Activated gamma-delta T cell (primary cell): ENCODE results near the gene COG6.

Source experiments
- DNase-seq: peaks from one replicate; lab custom pipeline; 2025; lab: John Stamatoyannopoulos, UW

COG6 gene

DNA sequence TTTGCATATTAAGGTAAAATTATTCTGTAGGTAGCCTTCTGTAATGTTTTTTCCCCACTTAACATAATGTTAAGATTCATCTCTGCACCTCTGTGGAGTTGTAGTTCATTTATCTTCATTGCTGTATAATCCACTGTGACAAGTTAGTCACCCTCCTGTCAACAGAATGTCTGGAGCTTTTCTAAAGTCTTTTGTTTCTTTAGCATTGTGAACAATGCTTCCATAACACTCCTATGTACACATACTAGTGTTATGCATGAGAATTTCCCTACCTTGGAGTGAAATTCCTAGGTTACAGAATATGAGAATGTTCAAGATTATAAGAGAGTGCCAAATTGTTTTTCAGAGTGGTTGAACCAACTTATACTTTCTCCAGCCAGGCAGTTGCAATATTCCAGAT, 113.5 kb downstream of the COG6 start:
- DNase-seq, result no peak

GRCh38 chr13:39770221-39771090, 115.0 kb downstream of the COG6 start:
- DNase-seq, result no peak

GRCh38 chr13:39773833-39774232, 118.4 kb downstream of the COG6 start:
- no peak for DNase-seq

DNA sequence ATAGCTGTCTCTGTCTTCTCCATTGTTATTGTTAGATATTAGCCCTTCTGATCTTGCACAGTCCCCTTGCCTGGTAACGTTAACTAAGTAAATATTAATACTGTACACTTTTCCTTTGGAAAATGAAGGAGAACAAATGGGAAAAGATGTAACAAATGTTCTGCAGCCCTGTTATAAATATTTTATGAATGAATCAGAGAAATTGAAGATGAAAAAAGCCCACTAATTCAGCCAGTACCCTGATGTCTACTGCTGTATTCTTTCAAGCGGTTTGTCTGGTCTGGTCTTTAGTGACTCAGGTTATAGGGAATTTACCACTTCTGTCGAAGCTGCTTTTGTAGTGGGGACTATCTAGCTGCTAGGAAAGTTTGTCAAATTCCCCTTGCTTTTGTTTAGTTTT, 121.0 kb downstream of the COG6 start:
- DNase-seq, result no peak

- no peak for DNase-seq
Observed at GRCh38 chr13:39777021-39777420, 121.6 kb downstream of the COG6 start.

DNA sequence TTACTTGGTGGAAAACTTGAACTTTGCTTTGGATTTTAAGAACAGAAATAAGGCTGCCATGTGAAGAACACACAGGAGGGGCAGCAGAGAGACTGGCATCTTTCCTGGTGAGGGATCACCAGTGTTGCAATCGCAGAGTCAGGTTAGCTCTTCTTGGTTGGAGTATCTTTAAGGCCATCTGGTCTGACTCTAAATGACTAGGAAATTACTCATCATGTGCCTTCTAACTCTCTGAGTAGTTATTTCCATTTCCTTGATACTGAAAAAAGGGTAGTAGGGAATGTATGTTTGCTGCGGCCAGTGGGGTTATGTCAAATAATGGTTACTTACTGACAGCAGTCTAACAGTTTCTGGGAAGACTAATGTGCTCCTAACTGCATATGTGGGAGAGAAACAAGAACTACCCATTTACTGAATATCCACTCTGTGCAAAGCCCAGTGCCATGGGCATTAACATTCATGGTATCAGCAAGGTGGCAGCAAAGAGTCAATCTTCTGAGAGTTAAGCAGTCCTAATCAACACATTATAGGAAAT, 122.1 kb downstream of the COG6 start:
- no peak for DNase-seq

DNA sequence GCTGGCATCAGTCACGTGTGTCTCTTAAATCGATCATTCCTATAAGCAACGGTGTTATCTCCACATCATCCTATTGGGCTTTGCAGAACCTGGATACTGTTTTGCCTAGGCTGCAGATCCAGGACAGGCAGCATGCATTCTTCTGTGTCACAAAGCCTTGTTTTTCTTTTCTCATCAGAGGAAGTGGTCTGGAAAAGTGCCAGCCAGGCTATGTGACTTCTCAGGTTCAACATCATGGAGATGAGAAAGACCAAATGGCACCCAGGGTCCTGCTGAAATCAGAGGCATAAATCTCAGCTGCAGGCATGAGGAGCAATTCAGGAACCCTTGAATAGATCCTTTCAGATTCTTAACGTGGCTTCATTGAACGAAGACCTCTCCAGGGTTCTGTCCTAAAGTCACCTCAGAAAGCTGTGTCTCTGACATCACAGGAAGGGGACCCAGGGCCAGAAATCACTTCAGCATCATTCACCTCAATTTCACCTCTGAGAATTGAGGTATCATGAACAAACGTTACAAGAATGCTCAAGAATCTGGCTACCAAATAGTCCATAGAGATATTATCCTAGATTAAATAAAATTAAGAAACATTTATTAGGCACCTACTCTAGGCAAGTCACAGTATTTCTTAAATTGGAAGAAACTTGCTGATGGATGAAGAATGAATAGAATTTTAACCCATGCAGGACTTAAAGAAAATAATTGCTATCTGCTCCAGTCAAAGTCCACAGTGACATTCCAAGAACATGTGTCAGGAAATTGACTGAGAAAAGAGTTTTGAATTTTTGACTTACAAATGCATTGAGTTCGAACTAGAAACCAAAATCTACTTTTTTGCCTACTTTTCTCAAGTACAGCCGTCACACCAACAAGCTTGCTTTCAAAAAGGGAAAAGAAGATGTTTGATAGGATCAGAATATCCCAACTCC, 124.1 kb downstream of the COG6 start:
- DNase-seq, result no peak

DNA sequence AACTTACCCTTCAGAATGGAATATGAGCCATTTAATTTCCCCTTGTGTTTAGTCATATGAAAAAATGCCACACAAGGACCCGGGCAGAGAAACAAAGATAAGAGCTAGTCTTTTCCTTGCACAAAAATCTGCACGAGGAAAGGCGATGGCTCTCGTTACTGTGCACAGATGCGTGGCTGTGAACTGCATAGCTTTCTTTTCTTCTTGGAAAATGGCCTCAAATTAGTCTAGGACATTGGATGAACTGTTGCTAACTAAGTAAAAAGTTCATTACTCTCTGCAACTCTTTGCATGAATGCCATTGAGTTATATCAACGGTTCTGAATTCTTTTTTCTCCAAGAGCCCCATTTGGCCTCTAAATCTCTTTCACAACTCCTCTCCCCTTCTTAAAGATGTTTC, 125.2 kb downstream of the COG6 start:
- DNase-seq, result no peak

GRCh38 chr13:39781381-39781780, 125.9 kb downstream of the COG6 start:
- no peak for DNase-seq

DNA sequence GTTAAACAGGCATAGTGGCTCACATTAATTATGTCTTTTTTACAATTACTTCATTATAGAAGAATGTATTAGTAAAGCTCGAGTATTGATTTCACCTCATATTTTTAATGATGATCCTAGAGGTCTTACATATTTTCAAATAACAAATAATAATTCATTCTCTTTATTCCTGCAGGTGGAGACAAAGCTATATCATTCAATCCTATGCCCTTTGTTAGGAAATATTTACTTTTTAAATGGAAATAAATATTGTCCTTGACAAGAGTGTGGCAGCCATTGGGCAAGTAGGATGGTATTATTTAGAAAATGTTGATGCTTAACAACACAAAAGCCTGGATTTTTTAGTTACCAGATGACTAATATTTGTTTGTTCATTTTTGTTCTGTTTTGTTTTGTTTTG, 127.6 kb downstream of the COG6 start:
- no peak for DNase-seq

DNA sequence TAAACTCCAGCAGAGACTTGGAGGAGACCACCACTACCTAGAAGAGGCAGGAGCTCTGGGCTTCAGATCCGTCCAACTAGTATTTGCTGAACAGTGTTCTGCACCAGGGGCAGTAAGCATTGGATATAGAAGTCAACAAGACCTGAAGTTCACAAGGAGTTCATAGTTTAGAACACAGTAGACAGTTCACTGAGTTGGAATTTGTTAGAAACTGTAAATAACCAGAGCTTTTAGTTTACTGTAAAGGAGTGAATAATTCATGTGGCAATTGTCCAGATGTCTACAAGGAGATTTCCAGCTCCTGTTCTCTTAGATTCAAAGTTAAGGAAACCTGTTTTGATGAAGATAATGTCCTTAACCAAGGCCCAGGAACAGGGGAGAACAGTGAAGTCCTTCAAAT, 128.9 kb downstream of the COG6 start:
- no peak for DNase-seq

GRCh38 chr13:39786091-39786490, 130.6 kb downstream of the COG6 start:
- no peak for DNase-seq

- no peak for DNase-seq
Observed at GRCh38 chr13:39787086-39787487, 131.6 kb downstream of the COG6 start.

DNA sequence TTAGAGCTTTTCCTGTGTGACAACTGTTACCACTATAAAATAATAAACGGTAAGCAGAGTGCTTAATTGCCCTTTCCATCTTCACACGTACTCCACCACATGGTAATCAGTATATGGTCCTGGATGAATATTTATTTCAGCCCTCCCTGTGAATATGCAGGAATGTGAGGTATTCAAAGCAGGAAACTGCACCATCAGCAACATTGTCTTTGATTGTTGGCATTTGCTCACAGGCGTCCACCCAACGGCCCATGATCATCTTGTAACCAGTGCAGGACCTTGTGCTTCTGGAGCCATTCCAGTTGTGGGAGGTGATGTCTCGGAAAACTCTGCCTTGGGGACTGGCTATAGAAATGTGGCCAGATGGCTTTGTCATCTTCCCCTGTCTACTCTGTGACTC, 132.6 kb downstream of the COG6 start:
- DNase-seq, result no peak

DNA sequence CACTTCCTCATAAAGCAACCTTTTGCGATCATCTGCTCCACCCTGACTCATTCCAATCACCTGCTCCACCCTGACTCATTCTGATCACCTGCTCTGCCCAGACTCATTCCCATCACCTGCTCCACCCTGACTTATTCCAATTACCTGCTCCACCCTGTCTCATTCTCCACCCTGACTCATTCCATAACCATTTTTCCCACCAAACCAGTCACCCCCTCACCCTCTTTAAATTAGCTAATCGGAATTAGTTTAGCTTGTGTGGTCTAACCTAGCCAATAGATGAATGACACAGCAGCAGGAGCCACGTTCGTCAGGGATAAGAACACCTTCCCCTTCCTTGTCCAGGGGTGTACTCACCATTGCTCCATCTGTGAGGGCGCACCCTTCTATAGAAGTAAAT, 134.0 kb downstream of the COG6 start:
- DNase-seq, result no peak
